HCT116 (cell line): Measurements from ENCODE around the gene CACNA2D3. TPM values are rescaled to one million over a fixed set of nuclear protein-coding genes. Genes with fewer than 3 reads are reported as not detected.

ENCODE experiments used
- ATAC-seq: fragments of 200-7000 bp; cut with Tn5 transposase; 2 replicates; pipeline ENCODE4 v1.9.1; 2020; ENCODE audit warnings: mild to moderate bottlenecking, moderate library complexity
- BruUV-seq: library from RNA; stranded (reverse); fragments of 400-500 nt; replicated peaks from 2 replicates; lab custom pipeline; 2021; lab: Mats Ljungman, UMichigan
- CTCF ChIA-PET: fragments of 300-600 bp; sonication (Branson Sonifier 250); formaldehyde crosslinking; loops from one replicate; lab custom pipeline; 2021; ENCODE audit warnings: antibody characterized with exemption; lab: Charles Lee
- POLR2A ChIA-PET: fragments of 300-600, 350-600 bp; sonication (Branson Sonifier 250); formaldehyde crosslinking; loops from one replicate; lab custom pipeline; 2021; ENCODE audit warnings: antibody characterized with exemption; lab: Charles Lee
- RAD21 ChIA-PET, 2 experiments: fragments of 300-600 bp; sonication (Branson Sonifier 250); formaldehyde crosslinking; loops; one replicate each; lab custom pipeline; 2023; ENCODE audit warnings: low total read pairs in 2 of 2; ENCODE audit not compliant: uncharacterized antibody in 2 of 2, unreplicated experiment in 2 of 2, low non-redundant PET in 1 of 2; lab: Charles Lee
- DNase-seq: peaks from one replicate; pipeline ENCODE4 v3.0.0-alpha.2; 2010; ENCODE audit warnings: low read depth, low spot score
- H2AFZ ChIP-seq: fragments of 200-600 bp; shearing (Covaris generic), sonication (generic); 2 replicates; pipeline ENCODE4 v1.6.1; 2017; ENCODE audit warnings: low read depth, mixed run types, mixed read lengths, antibody characterized with exemption, low read length; ENCODE audit not compliant: poor library complexity, severe bottlenecking
- H3K27ac ChIP-seq: 2 replicates; pipeline ENCODE4 v1.5.1; 2012; ENCODE audit warnings: low read depth, low read length
- H3K27me3 ChIP-seq: fragments of 200-600 bp; sonication (generic); 2 replicates; pipeline ENCODE4 v1.6.1; 2016; ENCODE audit warnings: mixed run types, low read length, mixed read lengths; ENCODE audit not compliant: insufficient read depth
- H3K36me3 ChIP-seq, 2 experiments: fragments of 200-500 bp in 1 of 2; fragments of 200-600 bp in 1 of 2; sonication (Bioruptor generic) in 1 of 2; sonication (generic) in 1 of 2; 2 replicates each; pipeline versions ENCODE4 v1.5.1 to v1.6.1; 2014 to 2016; ENCODE audit warnings: low read length in 2 of 2, inconsistent platforms in 1 of 2, mixed read lengths in 1 of 2, mixed run types in 1 of 2; ENCODE audit not compliant: insufficient read depth in 2 of 2, control insufficient read depth in 1 of 2
- H3K4me1 ChIP-seq, 2 experiments: fragments of 200-600 bp in 1 of 2; sonication (generic) in 1 of 2; 2 replicates each; pipeline versions ENCODE4 v1.5.1 to v1.6.1; 2012 to 2017; ENCODE audit warnings: low read length in 2 of 2, inconsistent platforms in 1 of 2, mild to moderate bottlenecking in 1 of 2, mixed read lengths in 1 of 2, mixed run types in 1 of 2, moderate library complexity in 1 of 2; ENCODE audit not compliant: insufficient read depth in 2 of 2, control insufficient read depth in 1 of 2
- H3K4me2 ChIP-seq: fragments of 200-600 bp; sonication (generic); 2 replicates; pipeline ENCODE4 v1.6.1; 2017; ENCODE audit warnings: mixed run types, low read length, mixed read lengths
- H3K4me3 ChIP-seq, 2 experiments: fragments of 200-600 bp in 1 of 2; sonication (generic) in 1 of 2; replicated peaks in 1 of 2; 2 replicates each; pipeline ENCODE4 v1.5.1; 2011 to 2016; ENCODE audit warnings: low read length in 2 of 2, control low read depth in 1 of 2, low read depth in 1 of 2, mild to moderate bottlenecking in 1 of 2, mixed read lengths in 1 of 2, mixed run types in 1 of 2
- H3K79me2 ChIP-seq: fragments of 200-600 bp; sonication (generic); 2 replicates; pipeline ENCODE4 v1.6.1; 2017; ENCODE audit warnings: mild to moderate bottlenecking, mixed run types, low read length, moderate library complexity, mixed read lengths; ENCODE audit not compliant: insufficient read depth
- H3K9ac ChIP-seq: fragments of 200-600 bp; sonication (generic); 2 replicates; pipeline ENCODE4 v1.6.1; 2016; ENCODE audit warnings: low read length, mixed read lengths
- H3K9me2 ChIP-seq: fragments of 200-600 bp; sonication (generic), shearing (Covaris generic); 2 replicates; pipeline ENCODE4 v1.6.1; 2017; ENCODE audit warnings: mixed run types, mild to moderate bottlenecking, moderate library complexity; ENCODE audit not compliant: insufficient read depth
- H3K9me3 ChIP-seq, 2 experiments: fragments of 200-500 bp in 1 of 2; fragments of 200-600 bp in 1 of 2; sonication (Bioruptor generic) in 1 of 2; sonication (generic) in 1 of 2; 2 replicates each; pipeline ENCODE4 v1.6.1; 2014 to 2017; ENCODE audit warnings: low read length in 2 of 2, mixed read lengths in 2 of 2, inconsistent platforms in 1 of 2, low read depth in 1 of 2, mild to moderate bottlenecking in 1 of 2, mixed run types in 1 of 2, moderate library complexity in 1 of 2; ENCODE audit not compliant: control insufficient read depth in 1 of 2, insufficient read depth in 1 of 2
- H4K20me1 ChIP-seq: fragments of 200-600 bp; sonication (generic), shearing (Covaris generic); 2 replicates; pipeline ENCODE4 v1.6.1; 2017; ENCODE audit warnings: mixed run types, mild to moderate bottlenecking, moderate library complexity; ENCODE audit not compliant: insufficient read depth
- ATF3 ChIP-seq: IDR thresholded peaks from 2 replicates; pipeline ENCODE4 v1.6.1; 2012
- CBX3 ChIP-seq: IDR thresholded peaks from 2 replicates; pipeline ENCODE4 v1.6.1; 2012; ENCODE audit warnings: low read depth
- CEBPB ChIP-seq: IDR thresholded peaks from 2 replicates; pipeline ENCODE4 v1.6.1; 2012; ENCODE audit warnings: low read depth
- EZH2 ChIP-seq: fragments of 200-600 bp; sonication (generic); IDR thresholded peaks from 2 replicates; pipeline ENCODE4 v1.6.1; 2017; ENCODE audit warnings: antibody characterized with exemption, mixed run types
- EZH2phosphoT487 ChIP-seq: fragments of 200-600 bp; IDR thresholded peaks from 2 replicates; pipeline ENCODE4 v1.6.1; 2018; ENCODE audit warnings: antibody characterized with exemption, borderline replicate concordance
- FOSL1 ChIP-seq: IDR thresholded peaks from 2 replicates; pipeline ENCODE4 v1.6.1; 2012; ENCODE audit warnings: low read depth
- JUND ChIP-seq: IDR thresholded peaks from 2 replicates; pipeline ENCODE4 v1.6.1; 2012
- POLR2A ChIP-seq: IDR thresholded peaks from 2 replicates; pipeline ENCODE4 v1.7.0; 2011; ENCODE audit warnings: borderline replicate concordance; ENCODE audit not compliant: insufficient read depth, insufficient read length; ENCODE audit errors: extremely low read depth
- POLR2AphosphoS5 ChIP-seq: IDR thresholded peaks from 2 replicates; pipeline ENCODE4 v1.6.1; 2011; ENCODE audit warnings: mild to moderate bottlenecking, low read depth, low read length, moderate library complexity
- REST ChIP-seq: IDR thresholded peaks from 2 replicates; pipeline ENCODE4 v1.6.1; 2012; ENCODE audit warnings: low read depth
- TCF7L2 ChIP-seq: IDR thresholded peaks from 2 replicates; pipeline ENCODE4 v1.7.0; 2011; ENCODE audit warnings: borderline replicate concordance, inconsistent platforms; ENCODE audit not compliant: insufficient read depth, insufficient read length; ENCODE audit errors: extremely low read depth
- YY1 ChIP-seq: IDR thresholded peaks from 2 replicates; pipeline ENCODE4 v1.6.1; 2011; ENCODE audit warnings: low read length, low read depth, moderate library complexity, mild to moderate bottlenecking; ENCODE audit not compliant: insufficient replicate concordance; ENCODE audit errors: extremely low read depth
- ZBTB33 ChIP-seq: IDR thresholded peaks from 2 replicates; pipeline ENCODE4 v1.6.1; 2011; ENCODE audit warnings: mild to moderate bottlenecking, low read length, moderate library complexity; ENCODE audit not compliant: insufficient replicate concordance; ENCODE audit errors: extremely low read depth
- ZFX ChIP-seq: fragments of 450-650 bp; IDR thresholded peaks from 2 replicates; pipeline ENCODE4 v1.6.1; 2017
- intact Hi-C: fragments of 100-400 bp; cut with micrococcal nuclease; formaldehyde crosslinking; loops from 2 replicates; pipeline ENCODE4 v1.10.0; 2022
- total RNA-seq: library from RNA; stranded (reverse); gene quantifications from one replicate; pipeline ENCODE4 v1.2.1, GENCODE V29; 2021; ENCODE audit not compliant: unreplicated experiment

Gene CACNA2D3
- total RNA-seq, 1 experiment from 2014 or later: 0.20 TPM

GRCh38 chr3:54535619-54536018 is 413.3 kb downstream of the CACNA2D3 start:
- RAD21 ChIA-PET: no interaction called here
- CTCF ChIA-PET: no interaction called here
- no peak overlapping the region for H3K9ac ChIP-seq
- H2AFZ ChIP-seq: no peak overlapping the region
- H4K20me1 ChIP-seq: no peaks in the 10 kb centered on the region
- H3K4me1 ChIP-seq: no peaks in the 10 kb centered on the region
- DNase-seq (no peak), ATAC-seq (no peak)
- POLR2A ChIA-PET: no interaction called here
- no peak overlapping the region for H3K4me2 ChIP-seq
- no peaks in the 10 kb centered on the region for H3K27me3 ChIP-seq
- H3K36me3 ChIP-seq: no peaks in the 10 kb centered on the region
- H3K4me3 ChIP-seq: no peak overlapping the region
- no peak for TF ChIP-seq CBX3
- TF ChIP-seq EZH2: no peak
- TF ChIP-seq POLR2A: no peak
- no peak for TF ChIP-seq ZFX
- no peak for TF ChIP-seq EZH2phosphoT487
- no peak for TF ChIP-seq POLR2AphosphoS5
- TF ChIP-seq ZBTB33: no peak
- TF ChIP-seq TCF7L2: no peak
- no peak for TF ChIP-seq JUND
- TF ChIP-seq FOSL1: no peak
- TF ChIP-seq REST: no peak
- TF ChIP-seq CEBPB: no peak
- TF ChIP-seq ATF3: no peak
- no peak for TF ChIP-seq YY1
- intact Hi-C loops: no loop called here
- H3K27ac ChIP-seq: no peak overlapping the region
- H3K79me2 ChIP-seq: no peaks in the 10 kb centered on the region
- no TSS peak for BruUV-seq
- H3K9me2 ChIP-seq: no peaks in the 10 kb centered on the region
- H3K9me3 ChIP-seq: no peaks in the 10 kb centered on the region; a peak in 1 of 4 replicates
